GM19043 (cell line): Measurements from ENCODE around the gene MANSC1.

Experiments used
- ATAC-seq: cut with Tn5 transposase; IDR thresholded peaks from one replicate; pipeline ENCODE4 v1.9.1; 2021; ENCODE audit warnings: low read depth; ENCODE audit not compliant: unreplicated experiment

Gene MANSC1

GRCh38 chr12:12349711-12350665, at the start of gene MANSC1:
Gene MANSC1, minus strand, starts transcription at chr12:12350242. Its CDS starts 6,928 bp downstream, at chr12:12343314.
- ATAC-seq = no peak

- no peak for ATAC-seq
Observed at GRCh38 chr12:12399161-12399560, 49.1 kb upstream of the MANSC1 start.

GRCh38 chr12:12398026-12398859, 48.2 kb upstream of the MANSC1 start:
- no peak for ATAC-seq

- ATAC-seq = no peak
Observed at GRCh38 chr12:12397184-12397583, 47.1 kb upstream of the MANSC1 start.

- ATAC-seq = no peak
Observed at GRCh38 chr12:12396694-12397093, 46.7 kb upstream of the MANSC1 start.

GRCh38 chr12:12393171-12393570, 43.1 kb upstream of the MANSC1 start:
- ATAC-seq = no peak

- no peak for ATAC-seq
Observed at GRCh38 chr12:12392413-12392812, 42.4 kb upstream of the MANSC1 start.

- no peak for ATAC-seq
Observed at GRCh38 chr12:12387501-12387900, 37.5 kb upstream of the MANSC1 start.

- no peak for ATAC-seq
Observed at GRCh38 chr12:12384571-12385340, 34.7 kb upstream of the MANSC1 start.

GRCh38 chr12:12381982-12382381, 31.9 kb upstream of the MANSC1 start:
- no peak for ATAC-seq

- no peak for ATAC-seq
Observed at GRCh38 chr12:12380949-12381593, 31.0 kb upstream of the MANSC1 start.

- ATAC-seq = no peak
Observed at GRCh38 chr12:12379831-12380730, 30.0 kb upstream of the MANSC1 start.

- ATAC-seq = no peak
Observed at GRCh38 chr12:12378616-12379015, 28.6 kb upstream of the MANSC1 start.

GRCh38 chr12:12376646-12377448, 26.8 kb upstream of the MANSC1 start:
- ATAC-seq = peak; percentile 72

GRCh38 chr12:12372946-12373722, 23.1 kb upstream of the MANSC1 start:
- ATAC-seq = no peak

- no peak for ATAC-seq
Observed at GRCh38 chr12:12367482-12367998, 17.5 kb upstream of the MANSC1 start.

GRCh38 chr12:12366701-12367481, 16.8 kb upstream of the MANSC1 start:
- ATAC-seq = no peak
